CD4-positive, alpha-beta memory T cell (primary cell): Measurements from ENCODE around the gene DIP2C. TPM values are rescaled to one million over a fixed set of nuclear protein-coding genes. Genes with fewer than 3 reads are reported as not detected.

Experiments used
- CTCF ChIA-PET: fragments of 350-600 bp; sonication (Branson Sonifier 250); formaldehyde crosslinking; loops from one replicate; lab custom pipeline; 2021; ENCODE audit warnings: inconsistent platforms; ENCODE audit not compliant: partially characterized antibody; lab: Charles Lee
- POLR2A ChIA-PET: fragments of 350-600 bp; sonication (Branson Sonifier 250); formaldehyde crosslinking; loops from one replicate; lab custom pipeline; 2021; ENCODE audit not compliant: partially characterized antibody; lab: Charles Lee
- DNase-seq, 5 donors: peaks; one replicate each; pipeline versions ENCODE4 v3.0.0 to v3.0.0-alpha.2; 2020 to 2022; ENCODE audit warnings: mixed read lengths in 1 of 5
- H3K27ac ChIP-seq: one replicate; pipeline ENCODE4 v1.7.0; 2013; ENCODE audit warnings: low read depth, low read length
- H3K27me3 ChIP-seq: 2 replicates; pipeline ENCODE4 v1.7.0; 2013; ENCODE audit warnings: mild to moderate bottlenecking, low read length, moderate library complexity; ENCODE audit not compliant: insufficient read depth
- H3K36me3 ChIP-seq: 2 replicates; pipeline ENCODE4 v1.7.0; 2013; ENCODE audit warnings: mild to moderate bottlenecking, low read length, moderate library complexity; ENCODE audit not compliant: insufficient read depth
- H3K4me1 ChIP-seq: 2 replicates; pipeline ENCODE4 v1.7.0; 2013; ENCODE audit warnings: mild to moderate bottlenecking, low read length, moderate library complexity; ENCODE audit not compliant: insufficient read depth
- H3K4me3 ChIP-seq, 2 donors: one replicate each; pipeline ENCODE4 v1.7.0; 2013; ENCODE audit warnings: low read length in 2 of 2, mild to moderate bottlenecking in 1 of 2
- H3K9me3 ChIP-seq, 2 donors: one replicate each; pipeline ENCODE4 v1.7.0; 2013; ENCODE audit warnings: low read length in 2 of 2, control low read depth in 1 of 2; ENCODE audit not compliant: control insufficient read depth in 1 of 2
- H3K27ac Mint-ChIP-seq, 7 donors: one replicate each; pipeline ENCODE4 v1.8.0; 2020 to 2021; ENCODE audit warnings: mixed read lengths in 7 of 7, mild to moderate bottlenecking in 6 of 7, inconsistent platforms in 3 of 7, moderate library complexity in 3 of 7
- H3K27me3 Mint-ChIP-seq, 2 donors: one replicate each; pipeline ENCODE4 v1.8.0; 2020 to 2021; ENCODE audit warnings: mixed read lengths in 2 of 2
- H3K36me3 Mint-ChIP-seq, 2 donors: one replicate each; pipeline ENCODE4 v1.8.0; 2020 to 2021; ENCODE audit warnings: mixed read lengths in 2 of 2, inconsistent platforms in 1 of 2, mild to moderate bottlenecking in 1 of 2
- H3K4me1 Mint-ChIP-seq, 4 donors: one replicate each; pipeline ENCODE4 v1.8.0; 2020 to 2021; ENCODE audit warnings: mixed read lengths in 4 of 4, mild to moderate bottlenecking in 1 of 4
- H3K4me3 Mint-ChIP-seq, 8 donors: one replicate each; pipeline ENCODE4 v1.8.0; 2020 to 2021; ENCODE audit warnings: mixed read lengths in 8 of 8, mild to moderate bottlenecking in 7 of 8, moderate library complexity in 6 of 8, inconsistent platforms in 3 of 8
- H3K9me3 Mint-ChIP-seq, 8 donors: one replicate each; pipeline ENCODE4 v1.8.0; 2020 to 2021; ENCODE audit warnings: mixed read lengths in 8 of 8, mild to moderate bottlenecking in 5 of 8, inconsistent platforms in 3 of 8, moderate library complexity in 1 of 8
- intact Hi-C: fragments of 100-400 bp; cut with micrococcal nuclease; formaldehyde crosslinking; loops from one replicate; pipeline ENCODE4 v1.15.1; 2023
- polyA plus RNA-seq, 2 donors: library from polyadenylated mRNA; unstranded; fragments of 300-500 nt; fragmentation: Illumina TruSeq; gene quantifications; one replicate each; pipeline ENCODE4 v1.2.3, GENCODE V29; 2021
- total RNA-seq, 2 experiments: library from RNA; stranded (reverse); gene quantifications; one replicate each; pipeline ENCODE4 v1.2.3, GENCODE V29; 2021

The DIP2C gene
- total and polyA plus RNA-seq, 4 experiments from 2014 or later, result 1.1 to 6.0 (median 3.9) TPM

DNA sequence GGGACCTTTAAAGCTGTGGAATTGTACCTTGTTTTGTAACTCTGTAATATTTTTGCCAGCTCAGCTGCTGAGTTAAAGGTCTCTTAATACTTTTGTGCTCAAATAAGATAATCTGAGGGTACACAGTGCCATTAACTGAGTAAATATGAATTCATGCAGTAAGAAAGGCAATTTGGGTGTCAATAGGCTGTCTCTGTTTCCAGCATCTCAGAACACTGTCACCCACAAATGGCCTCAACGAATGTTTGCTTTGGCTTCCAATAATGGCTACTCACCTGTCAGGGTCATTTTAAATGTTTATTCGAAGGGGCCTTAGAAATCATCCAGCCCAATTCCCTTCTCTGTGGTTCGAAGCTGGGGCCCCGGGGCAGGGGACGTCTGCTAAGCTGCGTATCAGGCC lies 328.8 kb downstream of the DIP2C start:
- CTCF ChIA-PET, result interaction anchor here (0.9 kb wide), 1 partner anchor 9 kb away, joined by 5 read pairs; no protein-coding TSS in a partner anchor
- no peaks in the 10 kb centered on the region for H3K27me3 Mint-ChIP-seq
- Histone ChIP-seq H3K27me3 (no peaks in the 10 kb centered on the region), H3K4me3 (no peak overlapping the region), H3K27ac (no peak overlapping the region), H3K9me3 (no peaks in the 10 kb centered on the region), H3K36me3 (no peaks in the 10 kb centered on the region), H3K4me1 (no peaks in the 10 kb centered on the region)
- H3K9me3 Mint-ChIP-seq, result no peaks in the 10 kb centered on the region
- peaks cover 24 to 28% of the 10 kb centered on the region in 2 donors for H3K36me3 Mint-ChIP-seq
- intact Hi-C loops, result no loop called here
- POLR2A ChIA-PET, result no interaction called here
- H3K4me3 Mint-ChIP-seq, result no peak overlapping the region
- H3K4me1 Mint-ChIP-seq, result no peaks in the 10 kb centered on the region
- DNase-seq, result no peak
- no peak overlapping the region for H3K27ac Mint-ChIP-seq

DNA sequence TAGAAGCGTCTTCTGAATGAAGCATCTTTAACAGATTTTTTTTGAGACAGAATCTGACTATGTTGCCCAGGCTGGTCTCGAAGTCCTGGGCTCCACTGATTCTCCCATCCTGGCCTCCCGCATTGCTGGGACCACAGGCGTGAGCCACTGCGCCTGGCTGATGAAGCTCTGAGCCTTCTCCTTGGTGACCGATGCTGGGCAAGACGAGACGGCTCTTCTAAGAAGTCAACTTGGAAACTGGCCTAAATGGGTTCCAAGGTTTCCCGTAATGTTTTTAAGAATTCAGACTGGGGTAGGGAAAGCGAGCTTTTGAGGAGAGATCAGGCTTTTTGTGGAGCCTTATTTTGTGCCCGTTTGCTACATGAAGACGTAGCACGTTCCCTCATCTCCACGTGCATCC lies 329.7 kb downstream of the DIP2C start:
- Histone ChIP-seq H3K9me3 (no peaks in the 10 kb centered on the region), H3K4me3 (no peak overlapping the region), H3K4me1 (no peaks in the 10 kb centered on the region), H3K27me3 (no peaks in the 10 kb centered on the region), H3K27ac (no peak overlapping the region), H3K36me3 (no peaks in the 10 kb centered on the region)
- H3K4me1 Mint-ChIP-seq, result no peaks in the 10 kb centered on the region
- peaks cover 24 to 27% of the 10 kb centered on the region in 2 donors for H3K36me3 Mint-ChIP-seq
- intact Hi-C loops, result no loop called here
- DNase-seq, result no peak
- H3K27ac Mint-ChIP-seq, result no peak overlapping the region
- H3K9me3 Mint-ChIP-seq, result no peaks in the 10 kb centered on the region
- POLR2A ChIA-PET, result no interaction called here
- no peak overlapping the region for H3K4me3 Mint-ChIP-seq
- no peaks in the 10 kb centered on the region for H3K27me3 Mint-ChIP-seq
- CTCF ChIA-PET, result no interaction called here

DNA sequence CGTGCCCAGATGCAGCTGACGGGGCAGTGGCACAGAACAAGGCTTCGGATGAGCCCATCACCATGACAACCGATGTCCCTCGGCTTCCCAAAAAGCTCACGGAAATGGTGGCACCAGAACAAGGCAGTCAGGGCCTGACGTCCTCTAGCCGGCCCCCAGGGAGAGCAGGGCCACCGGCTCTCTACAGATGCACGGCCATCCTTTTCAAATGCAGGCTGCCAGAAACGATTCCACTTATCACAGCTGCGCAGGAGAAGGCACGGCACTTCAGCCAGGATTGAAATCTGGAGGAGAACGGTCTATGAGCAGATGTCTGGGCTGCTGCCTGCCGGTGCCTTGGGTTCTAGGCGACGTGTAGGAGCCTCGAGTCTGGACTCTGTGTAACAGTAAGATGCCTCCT lies 330.4 kb downstream of the DIP2C start:
- H3K9me3 ChIP-seq, result no peaks in the 10 kb centered on the region
- ChIA-PET POLR2A (no interaction called here), CTCF (no interaction called here)
- no peak overlapping the region for H3K4me3 Mint-ChIP-seq
- H3K9me3 Mint-ChIP-seq, result no peaks in the 10 kb centered on the region
- no peak overlapping the region for H3K4me3 ChIP-seq
- peaks cover 0 to 6% (median under 1%) of the 10 kb centered on the region in 4 donors for H3K4me1 Mint-ChIP-seq
- H3K27ac Mint-ChIP-seq, result no peak overlapping the region
- H3K27me3 ChIP-seq, result no peaks in the 10 kb centered on the region
- H3K36me3 ChIP-seq, result no peaks in the 10 kb centered on the region
- no peak for DNase-seq
- no peaks in the 10 kb centered on the region for H3K4me1 ChIP-seq
- H3K36me3 Mint-ChIP-seq, result peaks cover 22 to 29% of the 10 kb centered on the region in 2 donors
- intact Hi-C loops, result no loop called here
- H3K27ac ChIP-seq, result no peak overlapping the region
- H3K27me3 Mint-ChIP-seq, result no peaks in the 10 kb centered on the region

DNA sequence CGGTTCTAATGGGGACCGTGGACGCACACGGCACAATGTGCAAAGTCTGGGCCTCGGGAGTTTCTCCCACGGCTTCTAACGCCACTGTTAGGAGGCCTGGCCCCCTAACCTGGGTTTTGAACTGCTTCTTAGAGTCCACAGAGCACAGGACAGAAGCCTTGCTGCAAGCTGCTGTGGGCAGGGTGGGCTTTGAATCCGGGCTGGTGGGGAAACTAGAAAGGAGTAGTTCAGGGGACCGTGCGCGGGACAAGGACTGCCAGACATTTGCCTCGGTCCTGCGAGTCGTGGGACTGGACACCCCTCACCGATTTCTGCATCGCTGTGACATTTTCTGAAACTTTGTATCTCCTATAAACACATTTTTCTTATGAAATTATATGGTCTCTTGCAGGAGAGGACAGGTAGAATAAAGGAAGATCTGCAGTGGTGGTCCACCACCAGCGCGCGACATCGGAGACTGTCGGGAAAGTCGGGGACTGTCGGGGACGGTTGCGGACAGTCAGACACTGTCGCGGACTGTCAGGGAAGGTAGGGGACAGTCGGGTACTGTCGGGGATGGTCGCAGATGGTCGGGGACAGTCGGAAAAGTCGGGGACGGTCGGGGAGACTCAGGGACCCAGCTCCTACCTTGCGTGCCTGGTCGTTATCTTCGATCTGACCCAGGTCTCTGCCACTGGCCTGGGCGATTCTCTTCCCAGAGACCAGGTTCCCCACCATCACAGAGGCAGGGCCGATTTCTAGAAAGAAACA lies 332.1 kb downstream of the DIP2C start:
- Mint-ChIP-seq H3K27ac (peak overlapping the region in 1 of 7 donors; percentile 51), H3K36me3 (peaks cover 18 to 23% of the 10 kb centered on the region in 2 donors), H3K4me3 (no peak overlapping the region), H3K4me1 (peaks cover 2 to 12% (median 4%) of the 10 kb centered on the region in 4 donors), H3K27me3 (no peaks in the 10 kb centered on the region), H3K9me3 (no peaks in the 10 kb centered on the region)
- no peaks in the 10 kb centered on the region for H3K36me3 ChIP-seq
- H3K4me1 ChIP-seq, result no peaks in the 10 kb centered on the region
- intact Hi-C loops, result no loop called here
- no peaks in the 10 kb centered on the region for H3K27me3 ChIP-seq
- ChIA-PET POLR2A (no interaction called here), CTCF (interaction anchor here (1.2 kb wide), 1 partner anchor 175 kb away, joined by 3 read pairs; no protein-coding TSS in a partner anchor)
- no peak for DNase-seq
- H3K4me3 ChIP-seq, result no peak overlapping the region
- no peak overlapping the region for H3K27ac ChIP-seq
- H3K9me3 ChIP-seq, result no peaks in the 10 kb centered on the region

DNA sequence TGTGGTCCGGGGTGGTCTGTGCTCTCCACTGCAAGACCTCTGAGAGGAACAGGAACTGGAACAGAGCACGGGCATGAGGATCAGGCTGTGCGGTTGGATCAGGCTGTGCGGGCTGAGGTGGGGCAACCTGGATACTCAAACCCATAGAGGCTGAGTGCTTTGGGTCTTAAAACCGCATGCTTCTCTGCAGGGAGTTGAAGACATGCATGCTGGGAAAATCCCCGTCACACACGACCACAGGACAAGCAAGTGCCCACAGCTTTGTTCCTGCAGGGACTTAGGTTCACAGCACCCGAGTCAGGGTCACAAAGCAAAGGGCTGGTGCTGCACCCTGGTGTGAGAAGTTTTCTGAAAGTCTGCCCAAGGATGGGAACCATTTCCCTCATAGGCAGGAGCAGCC lies 333.0 kb downstream of the DIP2C start:
- no peaks in the 10 kb centered on the region for H3K9me3 Mint-ChIP-seq

DNA sequence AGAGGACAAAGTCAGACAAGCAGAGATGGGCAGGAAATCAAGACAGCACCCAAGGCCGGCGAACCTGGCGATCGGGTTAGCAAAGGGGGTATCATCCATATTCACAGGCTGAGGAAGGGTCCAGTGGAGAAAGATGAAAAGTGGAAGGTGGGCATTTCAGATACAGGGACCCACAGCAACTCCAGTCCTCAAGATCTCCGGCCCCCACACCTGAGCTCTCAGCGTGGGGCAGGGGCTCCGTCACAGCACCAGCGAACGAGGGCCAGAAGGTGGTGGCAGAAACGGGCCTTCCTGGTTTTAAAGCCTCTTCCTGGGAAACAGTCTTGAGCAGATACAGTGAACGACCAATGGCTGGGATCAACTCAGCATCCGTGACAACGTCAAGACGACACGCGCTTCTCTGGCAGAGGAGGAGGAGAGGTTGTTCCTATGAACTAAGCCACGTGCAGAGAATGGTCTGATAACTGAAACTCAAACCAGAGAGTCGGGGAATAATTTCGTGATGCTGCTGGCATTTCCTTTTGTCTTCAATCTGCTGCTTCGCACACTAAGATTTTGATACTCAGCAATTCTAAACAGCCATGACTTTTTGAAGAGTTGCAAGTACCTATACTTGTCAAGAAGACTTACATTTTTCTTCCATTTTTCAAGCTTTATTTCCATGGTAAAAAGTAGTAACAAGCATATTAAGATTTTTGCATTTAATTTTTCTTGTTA lies 334.4 kb downstream of the DIP2C start:
- Histone ChIP-seq H3K4me1 (peaks cover 6% of the 10 kb centered on the region), H3K27me3 (no peaks in the 10 kb centered on the region), H3K36me3 (no peaks in the 10 kb centered on the region), H3K4me3 (no peak overlapping the region), H3K27ac (no peak overlapping the region), H3K9me3 (no peaks in the 10 kb centered on the region)
- H3K4me1 Mint-ChIP-seq, result peaks cover 9 to 23% (median 14%) of the 10 kb centered on the region in 4 donors
- ChIA-PET POLR2A (no interaction called here), CTCF (interaction anchor here (1.2 kb wide), 1 partner anchor 9 kb away, joined by 3 read pairs; no protein-coding TSS in a partner anchor)
- peaks cover 13 to 14% of the 10 kb centered on the region in 2 donors for H3K36me3 Mint-ChIP-seq
- H3K27ac Mint-ChIP-seq, result peak overlapping the region in 3 of 7 donors; percentile 9 to 48 (median 10)
- H3K27me3 Mint-ChIP-seq, result no peaks in the 10 kb centered on the region
- H3K9me3 Mint-ChIP-seq, result no peaks in the 10 kb centered on the region
- intact Hi-C loops, result no loop called here
- H3K4me3 Mint-ChIP-seq, result no peak overlapping the region
- no peak for DNase-seq

More for the DNA sequence above, 333.0 kb downstream of the DIP2C start:
- H3K27ac Mint-ChIP-seq, result peak overlapping the region in 1 of 7 donors; percentile 54
- ChIA-PET POLR2A (no interaction called here), CTCF (interaction anchor here (1.2 kb wide), 1 partner anchor 174 kb away, joined by 3 read pairs; no protein-coding TSS in a partner anchor)
- Histone ChIP-seq H3K4me3 (no peak overlapping the region), H3K27me3 (no peaks in the 10 kb centered on the region), H3K4me1 (peaks cover 6% of the 10 kb centered on the region), H3K9me3 (no peaks in the 10 kb centered on the region), H3K36me3 (no peaks in the 10 kb centered on the region), H3K27ac (no peak overlapping the region)
- peaks cover 15 to 16% of the 10 kb centered on the region in 2 donors for H3K36me3 Mint-ChIP-seq
- H3K4me3 Mint-ChIP-seq, result no peak overlapping the region
- peaks cover 6 to 16% (median 11%) of the 10 kb centered on the region in 4 donors for H3K4me1 Mint-ChIP-seq
- intact Hi-C loops, result no loop called here
- H3K27me3 Mint-ChIP-seq, result no peaks in the 10 kb centered on the region
- no peak for DNase-seq
